K562 (cell line): ENCODE results near the gene CYSRT1. TPM values are rescaled to one million over a fixed set of nuclear protein-coding genes. Genes with fewer than 3 reads are reported as not detected.

Experiments
- CUX1 ChIP-seq: fragments of 200-800 bp; sonication (Bioruptor generic); IDR thresholded peaks from 2 replicates; pipeline ENCODE4 v1.6.1; 2016; ENCODE audit warnings: missing genetic modification characterization, missing compliant biosample characterization
- EWSR1 ChIP-seq: fragments of 450-650 bp; IDR thresholded peaks from 2 replicates; pipeline ENCODE4 v1.6.1; 2018; ENCODE audit warnings: borderline replicate concordance, mild to moderate bottlenecking, low read depth, moderate library complexity; ENCODE audit not compliant: partially characterized antibody
- FOXJ3 ChIP-seq: sonication (generic); formaldehyde crosslinking; IDR thresholded peaks from 2 replicates; pipeline ENCODE4 v1.4.0; 2020; ENCODE audit warnings: mild to moderate bottlenecking, missing genetic modification reagents
- IRF2 ChIP-seq: sonication (generic); formaldehyde crosslinking; IDR thresholded peaks from 2 replicates; pipeline ENCODE4 v1.8.1; 2022; ENCODE audit warnings: mild to moderate bottlenecking, missing genetic modification reagents
- MYNN ChIP-seq, 2 experiments: sonication (generic); formaldehyde crosslinking in 1 of 2; IDR thresholded peaks; 2 replicates each; pipeline versions ENCODE4 v1.5.0 to v1.6.1; 2016 to 2020; ENCODE audit warnings: antibody characterized with exemption in 1 of 2, missing genetic modification reagents in 1 of 2
- NR0B1 ChIP-seq: fragments of 450-650 bp; IDR thresholded peaks from one replicate; pipeline ENCODE4 v1.6.1; 2018; ENCODE audit warnings: mild to moderate bottlenecking, moderate library complexity; ENCODE audit not compliant: partially characterized antibody
- POLR2B ChIP-seq: fragments of 450-650 bp; IDR thresholded peaks from 2 replicates; pipeline ENCODE4 v1.6.1; 2018; ENCODE audit warnings: low read depth; ENCODE audit not compliant: partially characterized antibody
- PRDM10 ChIP-seq: fragments of 450-650 bp; IDR thresholded peaks from 2 replicates; pipeline ENCODE4 v1.6.1; 2018; ENCODE audit not compliant: partially characterized antibody
- SNAPC5 ChIP-seq: fragments of 250-450 bp; sonication (Bioruptor Pico); IDR thresholded peaks from 2 replicates; pipeline ENCODE4 v1.8.0; 2021; ENCODE audit warnings: moderate library complexity, mild to moderate bottlenecking, inconsistent platforms
- THAP7 ChIP-seq: fragments of 250-450 bp; sonication (Bioruptor Pico); IDR thresholded peaks from 2 replicates; pipeline ENCODE4 v1.5.0; 2021
- ZNF717 ChIP-seq: fragments of 250-450 bp; sonication (Bioruptor Pico); IDR thresholded peaks from 2 replicates; pipeline ENCODE4 v1.5.0; 2021
- polyA plus RNA-seq, 8 experiments: library from polyadenylated mRNA; depleted of rRNA in 4 of 8; stranded (reverse) in 5 of 8; unstranded in 3 of 8; fragments of >200 nt; fragmentation: Nextera tagmentation in 2 of 8; fragmentation: Illumina TruSeq in 1 of 8; extraction: Ambion mirVana in 2 of 8; extraction: Trizol in 1 of 8; gene quantifications; 2 replicates each; pipeline versions ENCODE4 v1.2.1 to v1.2.3, GENCODE V29; 2011 to 2014; ENCODE audit warnings: inconsistent platforms in 1 of 8, missing spikeins in 1 of 8
- total RNA-seq, 7 experiments: library from RNA; depleted of rRNA in 6 of 7; stranded (reverse); fragments of >200 nt in 6 of 7; fragmentation: Illumina TruSeq in 2 of 7; extraction: Trizol in 2 of 7; gene quantifications; 2 replicates each; pipeline versions ENCODE4 v1.2.1 to v1.2.3, GENCODE V29; 2011 to 2021; ENCODE audit warnings: low replicate concordance in 1 of 7

CYSRT1 gene
- total and polyA plus RNA-seq, 9 of the 15 experiments (the other 6 are each of a cell fraction or from before 2014, with no cell fraction given), result 0.04 to 1.4 (median 0.42) TPM; not detected in 3

GRCh38 chr9:137236238-137236935 lies 11.4 kb downstream of the CYSRT1 start (continued):
- TF ChIP-seq CUX1 (CRISPR knock-in tag) (no peak), ZNF717 (CRISPR knock-in tag) (no peak), THAP7 (CRISPR knock-in tag) (no peak), POLR2B (no peak), MYNN (IDR thresholded peaks at IDR 0.05) (no peak), MYNN (CRISPR knock-in tag; IDR thresholded peaks at IDR 0.05) (no peak), IRF2 (CRISPR knock-in tag) (no peak), PRDM10 (peak; percentile 52), NR0B1 (no peak), EWSR1 (no peak), SNAPC5 (CRISPR knock-in tag) (no peak), FOXJ3 (CRISPR knock-in tag) (no peak)
